ENCODE data around the gene ARHGEF3. TPM values are rescaled to one million over a fixed set of nuclear protein-coding genes. Genes with fewer than 3 reads are reported as not detected.

The ARHGEF3 gene, protein sequence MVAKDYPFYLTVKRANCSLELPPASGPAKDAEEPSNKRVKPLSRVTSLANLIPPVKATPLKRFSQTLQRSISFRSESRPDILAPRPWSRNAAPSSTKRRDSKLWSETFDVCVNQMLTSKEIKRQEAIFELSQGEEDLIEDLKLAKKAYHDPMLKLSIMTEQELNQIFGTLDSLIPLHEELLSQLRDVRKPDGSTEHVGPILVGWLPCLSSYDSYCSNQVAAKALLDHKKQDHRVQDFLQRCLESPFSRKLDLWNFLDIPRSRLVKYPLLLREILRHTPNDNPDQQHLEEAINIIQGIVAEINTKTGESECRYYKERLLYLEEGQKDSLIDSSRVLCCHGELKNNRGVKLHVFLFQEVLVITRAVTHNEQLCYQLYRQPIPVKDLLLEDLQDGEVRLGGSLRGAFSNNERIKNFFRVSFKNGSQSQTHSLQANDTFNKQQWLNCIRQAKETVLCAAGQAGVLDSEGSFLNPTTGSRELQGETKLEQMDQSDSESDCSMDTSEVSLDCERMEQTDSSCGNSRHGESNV
- total RNA-seq (2014; rRNA removed; shearing (Covaris generic)): 9.6 and 12.0 TPM in 2 replicates

DNA sequence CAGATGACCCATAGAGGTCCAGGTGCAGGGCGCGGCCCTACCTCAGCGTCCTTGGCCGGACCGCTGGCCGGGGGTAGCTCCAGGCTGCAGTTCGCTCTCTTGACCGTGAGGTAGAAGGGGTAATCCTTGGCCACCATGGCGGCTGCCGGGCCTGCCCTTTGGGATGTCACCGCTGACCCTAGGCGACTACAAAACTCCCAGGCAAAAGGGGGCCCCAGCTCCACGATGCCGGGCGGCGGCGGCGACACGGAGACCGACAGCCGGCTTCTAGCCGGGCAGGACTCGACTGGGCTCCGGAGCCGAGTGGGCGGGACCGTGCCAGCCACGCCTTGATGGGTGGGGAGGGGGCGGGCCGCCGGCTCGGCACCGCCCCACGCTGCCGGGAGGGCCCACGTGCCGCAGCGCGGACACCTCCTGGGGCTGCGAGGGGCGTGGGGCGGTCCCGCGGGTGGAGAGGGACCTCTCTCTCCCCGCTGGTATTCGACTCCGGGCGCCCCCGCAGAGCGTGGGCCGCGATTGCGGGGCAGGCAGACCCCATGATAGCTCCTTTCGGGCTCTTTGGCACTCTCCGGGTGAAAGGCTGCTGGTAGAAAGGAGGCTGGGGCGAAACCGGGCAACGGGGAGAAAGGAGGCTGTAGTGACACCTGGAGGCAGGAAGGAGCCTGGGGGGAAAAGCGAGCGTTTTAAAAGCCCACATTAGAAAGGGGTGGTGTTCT, at the start of gene ARHGEF3:
TSS of gene ARHGEF3 (minus strand) at position 288 of the 716 bp plus-strand sequence. CDS start at position 137, 151 bp downstream.
- peak; percentile 60 for DNase-seq (ENCODE audit: low read depth)

DNA sequence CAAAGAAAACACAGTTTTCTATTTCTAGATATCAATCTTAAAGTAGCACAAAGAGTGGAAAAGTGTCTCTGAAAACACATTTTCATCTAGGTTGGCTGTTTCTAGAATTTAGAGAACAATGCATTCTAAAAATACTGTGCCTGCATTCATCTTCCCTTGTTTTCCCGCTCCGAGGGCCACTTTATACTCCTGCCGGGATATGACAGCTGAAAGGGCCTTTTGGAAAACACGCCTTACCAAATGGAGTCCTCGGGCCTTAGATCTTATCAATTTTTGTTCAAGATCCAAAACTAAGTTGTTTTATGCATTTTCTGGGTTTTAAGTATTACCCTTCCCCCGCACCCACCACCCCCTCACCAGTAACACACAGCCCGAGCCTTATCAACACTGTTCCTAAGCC, 47.9 kb upstream of the ARHGEF3 start:
- no peak for DNase-seq (ENCODE audit: low read depth)

DNA sequence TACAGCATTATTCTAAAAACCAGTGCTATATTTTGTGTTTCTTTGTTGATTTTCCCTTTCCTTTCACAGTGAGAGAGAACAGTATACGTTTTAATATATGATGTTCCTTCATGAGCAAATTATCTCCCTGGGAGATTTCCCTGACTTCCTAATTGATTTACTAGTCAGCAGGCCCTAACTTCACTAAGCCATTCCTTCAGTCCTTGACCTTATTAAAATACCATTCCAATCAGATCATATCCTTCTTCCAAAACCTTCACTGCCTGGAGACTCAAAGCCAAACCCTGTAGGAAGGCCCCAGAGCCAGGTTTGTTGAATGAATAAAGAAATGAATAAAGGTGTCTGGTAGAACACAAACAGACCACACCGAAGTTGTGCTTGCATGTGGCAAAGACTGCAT, 43.8 kb upstream of the ARHGEF3 start:
- DNase-seq (ENCODE audit: low read depth): peak; percentile 48

DNA sequence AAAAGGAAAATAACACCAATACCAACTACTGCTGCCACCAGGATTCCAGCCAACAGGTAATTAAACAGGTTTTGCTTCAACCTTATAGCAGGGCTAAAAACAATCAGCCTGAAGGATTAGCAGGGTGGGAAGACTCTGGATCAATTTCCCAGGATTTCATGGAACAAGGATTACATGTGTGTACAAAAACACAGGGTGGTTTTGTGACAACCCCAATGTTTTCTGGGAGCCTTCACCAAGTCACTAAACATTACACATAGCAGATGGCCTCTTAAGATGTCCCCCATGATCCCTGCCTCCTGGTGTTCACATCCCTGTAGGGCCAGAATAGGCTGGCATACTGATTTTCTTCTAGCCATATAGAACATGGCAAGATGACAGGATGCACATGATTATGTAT, 42.8 kb upstream of the ARHGEF3 start:
- no peak for DNase-seq (ENCODE audit: low read depth)

DNA sequence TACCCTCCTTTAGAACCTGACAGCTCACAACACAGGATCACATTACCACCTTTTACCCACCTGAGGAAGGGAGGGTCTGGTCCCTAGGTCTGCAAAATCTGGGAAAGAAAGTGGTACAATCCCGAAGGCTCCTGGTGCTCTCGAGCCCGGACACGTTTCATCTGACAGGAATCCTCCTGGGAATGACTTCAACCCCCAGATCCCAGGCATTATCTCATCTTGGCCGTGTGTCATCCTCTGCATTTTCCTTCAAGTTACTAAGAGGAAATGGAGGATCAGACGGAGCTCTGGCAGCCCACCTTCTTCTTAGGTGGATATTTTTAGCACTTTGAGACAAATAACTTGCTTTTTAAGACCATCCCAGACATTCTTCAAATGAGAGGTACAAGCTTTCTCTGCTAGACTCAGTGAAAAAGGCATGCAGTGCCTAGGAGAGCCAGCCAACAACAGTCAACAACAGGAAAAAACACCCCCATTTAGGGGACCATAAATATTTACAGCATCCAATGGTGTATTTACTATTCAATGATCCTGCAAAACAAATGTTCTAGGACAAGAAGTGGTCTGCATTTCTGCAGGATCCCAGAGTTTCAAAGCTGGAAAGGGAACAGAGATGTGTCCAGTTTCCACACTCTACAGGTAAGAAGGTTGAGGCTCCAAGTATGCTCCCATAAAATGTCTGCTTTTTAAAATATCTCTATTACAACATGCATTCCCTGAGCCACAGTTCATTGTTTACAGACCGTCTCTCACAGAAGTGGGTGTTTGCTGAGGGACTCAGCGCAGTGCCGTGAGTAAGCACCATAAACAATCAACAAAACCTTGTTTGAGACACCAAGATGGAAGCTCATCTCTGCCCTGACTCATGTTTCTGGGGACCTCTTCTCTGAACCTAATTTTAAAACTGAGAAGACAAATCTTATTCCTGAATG, 38.3 kb upstream of the ARHGEF3 start:
- DNase-seq (ENCODE audit: low read depth): peak; percentile 66

DNA sequence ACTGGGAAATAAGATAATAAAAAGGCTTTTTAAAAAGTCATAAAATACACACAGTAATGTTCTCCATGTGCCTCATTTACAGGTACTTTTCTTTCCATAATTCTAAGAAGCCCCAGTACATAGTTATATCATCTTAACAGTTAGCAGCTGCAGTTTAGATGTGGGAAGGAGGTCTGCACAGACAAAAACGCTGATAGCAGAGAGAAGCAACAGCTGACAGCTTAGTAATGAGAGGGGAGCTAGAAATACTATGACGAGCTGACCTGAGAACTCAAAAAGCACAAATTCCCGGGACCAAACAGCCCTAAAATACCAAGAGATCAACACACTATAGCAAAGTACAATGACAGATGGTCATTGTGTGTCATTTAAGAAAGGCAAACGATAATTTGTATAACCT, 36.7 kb upstream of the ARHGEF3 start:
- DNase-seq (ENCODE audit: low read depth): no peak

DNA sequence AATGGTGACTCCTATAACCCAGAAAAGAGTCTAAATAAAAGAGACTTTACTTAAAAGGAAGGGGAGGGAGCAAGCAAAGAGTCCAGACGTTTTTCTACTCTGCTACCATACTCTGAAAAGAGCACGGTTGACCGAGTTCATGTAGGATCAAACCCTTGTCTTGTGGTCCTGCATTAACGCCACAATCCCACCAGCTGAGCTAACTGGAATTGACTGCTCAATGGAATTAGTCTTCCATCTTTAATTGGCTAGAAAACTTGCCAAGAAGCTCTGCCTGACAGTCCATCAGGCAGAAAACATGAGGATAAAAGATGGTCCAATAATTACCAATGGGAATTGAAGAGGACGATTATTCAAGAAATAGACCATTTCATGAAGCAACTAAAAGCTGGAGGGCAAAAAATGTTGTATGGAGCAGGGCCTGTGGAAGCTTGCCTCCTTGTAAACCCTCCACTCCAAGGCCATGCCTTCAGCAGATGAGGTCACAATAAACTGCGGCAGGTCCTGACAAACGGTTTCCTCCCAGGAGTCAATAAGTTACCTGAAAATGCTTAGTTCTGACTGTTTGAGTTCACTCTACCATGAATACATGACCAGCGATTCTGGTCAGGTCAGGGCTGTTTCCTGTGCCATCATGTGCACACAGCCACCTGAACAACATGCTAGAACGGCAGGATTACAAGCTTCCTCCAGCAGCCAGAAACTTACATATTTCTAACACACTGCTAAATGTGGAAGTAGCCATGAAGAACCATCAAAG, 35.6 kb upstream of the ARHGEF3 start:
- DNase-seq (ENCODE audit: low read depth): no peak

DNA sequence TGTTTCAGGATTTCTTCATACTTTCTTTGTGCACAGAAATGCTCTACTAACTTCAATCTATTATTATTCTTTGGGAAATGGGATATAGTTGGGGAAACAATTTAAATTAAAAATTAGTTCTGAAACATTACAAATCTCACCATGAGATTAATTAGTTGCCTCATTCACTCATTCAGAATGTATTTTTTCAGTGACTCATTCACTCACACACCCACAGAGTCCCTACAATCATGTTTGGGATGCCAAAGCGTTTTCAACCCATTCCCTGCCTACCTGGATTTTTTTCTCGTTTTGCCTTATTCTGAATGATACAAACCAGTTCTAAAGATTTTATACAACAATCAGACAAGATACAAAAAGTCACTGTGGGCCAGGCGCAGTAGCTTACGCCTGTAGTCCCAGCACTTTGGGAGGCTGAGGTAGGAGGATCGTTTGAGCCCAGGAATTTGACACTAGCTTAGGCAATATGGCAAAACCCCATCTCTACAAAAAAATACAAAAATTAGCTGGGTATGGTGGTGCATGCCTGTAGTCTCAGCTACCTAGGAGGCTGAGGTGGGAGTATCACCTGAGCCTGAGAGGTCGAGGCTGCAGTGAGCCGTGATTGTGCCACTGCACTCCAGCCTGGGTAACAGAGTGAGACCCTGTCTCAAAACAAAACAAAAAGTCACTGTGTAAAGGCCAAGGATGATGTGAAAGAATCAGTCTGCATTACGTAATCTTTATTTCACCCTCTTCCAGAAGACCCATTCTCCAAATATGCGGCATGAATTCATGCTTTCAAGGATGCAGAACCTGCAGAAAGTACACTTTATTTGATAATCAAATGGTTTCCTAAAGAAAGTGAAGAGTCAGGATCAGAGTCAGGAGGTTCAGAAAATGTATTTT, 34.8 kb upstream of the ARHGEF3 start:
- peak; percentile 44 for DNase-seq (ENCODE audit: low read depth)

DNA sequence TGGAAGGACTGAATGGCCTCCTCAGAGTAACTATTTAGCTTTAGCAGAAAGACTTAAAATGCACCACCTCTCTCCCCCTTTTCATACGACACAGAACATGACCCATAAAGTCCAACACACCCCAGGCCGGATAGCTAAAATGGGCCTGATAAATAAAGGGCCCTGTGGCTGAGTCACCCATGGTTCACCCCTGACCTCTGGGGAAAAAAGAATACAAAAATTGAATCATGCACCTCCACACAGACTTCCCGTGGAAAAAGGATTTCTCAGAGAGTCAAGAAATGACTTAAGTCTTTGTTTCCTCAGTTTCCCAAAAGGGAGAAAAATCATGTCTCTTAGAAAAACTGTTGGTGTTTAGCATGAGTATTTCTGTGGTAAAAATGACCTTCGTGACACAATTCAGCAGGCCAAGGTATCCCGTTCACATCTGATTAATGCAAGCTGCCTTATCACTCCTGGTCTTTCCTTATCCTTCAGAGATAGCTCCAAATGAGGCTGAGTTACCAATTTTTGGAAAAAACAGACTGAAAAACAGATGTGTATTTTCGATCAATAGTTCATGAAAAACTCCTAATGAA, 34.0 kb upstream of the ARHGEF3 start:
- DNase-seq (ENCODE audit: low read depth): peak; percentile 57

DNA sequence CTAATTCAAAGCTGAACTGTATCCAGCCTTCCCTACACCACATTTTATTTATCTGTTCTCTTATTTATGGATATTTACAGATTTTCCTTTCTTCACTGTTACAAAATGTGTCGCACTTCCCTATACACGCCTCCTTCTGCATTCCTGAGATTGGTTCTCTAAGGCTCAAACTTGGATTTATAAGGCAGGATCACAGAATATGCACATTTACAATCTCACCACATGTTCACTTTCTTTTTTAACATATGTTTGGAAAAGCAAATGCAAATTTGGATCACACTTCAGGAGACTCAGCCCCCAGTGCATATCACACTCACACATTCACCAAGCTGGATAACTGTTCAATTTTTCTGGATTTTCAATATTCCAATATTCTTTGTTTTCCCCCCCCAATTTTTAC, 31.8 kb upstream of the ARHGEF3 start:
- no peak for DNase-seq (ENCODE audit: low read depth)

DNA sequence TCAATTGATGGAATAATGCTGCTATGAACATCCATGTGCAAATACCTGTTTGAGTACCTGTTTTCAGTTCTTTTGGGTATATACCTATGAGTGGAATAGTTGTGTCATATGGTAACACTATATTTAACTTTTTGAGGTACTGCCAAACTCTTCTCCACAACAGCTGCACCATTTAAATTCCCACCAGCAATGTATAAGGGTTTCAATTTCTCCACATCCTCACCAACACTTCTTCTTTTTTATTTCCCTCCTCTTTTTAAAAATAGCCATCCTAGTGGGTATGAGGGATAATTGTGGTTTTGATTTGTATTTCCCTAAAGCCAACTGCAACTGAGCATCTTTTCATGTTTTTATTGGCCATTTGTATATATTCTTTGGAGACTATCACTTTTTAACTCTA, 31.3 kb upstream of the ARHGEF3 start:
- DNase-seq (ENCODE audit: low read depth): no peak

DNA sequence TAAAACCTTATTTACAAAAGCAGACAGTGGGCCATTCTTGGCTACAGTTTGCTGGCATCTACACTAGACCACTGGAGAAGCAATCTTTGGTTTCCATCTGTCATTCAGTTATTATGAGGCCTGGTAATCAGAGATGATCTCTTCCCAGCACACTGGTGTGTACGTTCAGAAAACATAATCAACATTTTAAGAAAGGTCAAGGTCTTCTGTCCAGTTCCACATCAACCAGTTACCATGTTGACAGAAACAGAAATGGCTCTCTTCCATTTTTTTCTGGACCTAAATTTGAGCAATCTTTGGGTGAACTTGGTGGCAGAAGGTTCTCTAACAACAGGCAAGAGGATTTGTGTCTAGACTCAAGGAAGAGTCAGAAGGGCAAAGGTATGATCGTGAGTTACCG, 29.8 kb upstream of the ARHGEF3 start:
- DNase-seq (ENCODE audit: low read depth): no peak

DNA sequence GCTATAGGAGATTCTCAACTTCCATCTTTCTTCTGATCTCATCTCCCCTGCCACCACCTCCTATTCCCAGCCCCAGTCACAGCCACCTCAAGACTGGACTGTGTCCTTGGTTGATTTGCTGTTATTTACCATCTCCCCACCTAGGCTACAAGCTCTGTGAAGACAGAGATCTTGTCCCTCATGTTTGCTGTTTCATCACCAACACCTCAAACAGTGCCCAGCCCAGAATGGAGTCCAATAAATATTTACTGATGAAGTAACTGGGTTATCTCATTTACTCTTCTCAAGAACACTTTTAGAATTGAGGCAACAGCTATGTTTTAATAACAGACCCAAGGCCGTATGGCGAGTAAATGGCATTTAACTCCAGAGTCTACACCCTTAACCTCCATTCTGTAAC, 29.1 kb upstream of the ARHGEF3 start:
- DNase-seq (ENCODE audit: low read depth): no peak

DNA sequence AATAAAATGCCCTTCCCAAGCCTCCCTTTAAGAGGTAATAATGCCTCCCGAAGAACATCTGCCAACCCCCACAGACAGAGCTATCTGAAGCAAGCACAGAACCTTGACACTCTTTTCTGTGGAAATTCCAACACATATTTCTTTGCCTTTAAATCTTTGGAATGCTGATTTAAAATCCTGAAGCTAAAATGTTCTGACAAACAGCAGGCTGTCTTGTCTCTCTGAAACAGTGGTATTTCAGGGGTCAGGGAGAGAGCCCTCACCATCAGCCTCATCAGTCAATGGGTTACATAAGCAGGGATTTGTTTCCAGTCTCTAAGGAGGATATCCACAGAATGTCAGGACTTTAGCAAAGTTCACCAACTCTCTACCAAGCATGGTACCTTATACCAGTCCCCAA, 27.8 kb upstream of the ARHGEF3 start:
- DNase-seq (ENCODE audit: low read depth): no peak

DNA sequence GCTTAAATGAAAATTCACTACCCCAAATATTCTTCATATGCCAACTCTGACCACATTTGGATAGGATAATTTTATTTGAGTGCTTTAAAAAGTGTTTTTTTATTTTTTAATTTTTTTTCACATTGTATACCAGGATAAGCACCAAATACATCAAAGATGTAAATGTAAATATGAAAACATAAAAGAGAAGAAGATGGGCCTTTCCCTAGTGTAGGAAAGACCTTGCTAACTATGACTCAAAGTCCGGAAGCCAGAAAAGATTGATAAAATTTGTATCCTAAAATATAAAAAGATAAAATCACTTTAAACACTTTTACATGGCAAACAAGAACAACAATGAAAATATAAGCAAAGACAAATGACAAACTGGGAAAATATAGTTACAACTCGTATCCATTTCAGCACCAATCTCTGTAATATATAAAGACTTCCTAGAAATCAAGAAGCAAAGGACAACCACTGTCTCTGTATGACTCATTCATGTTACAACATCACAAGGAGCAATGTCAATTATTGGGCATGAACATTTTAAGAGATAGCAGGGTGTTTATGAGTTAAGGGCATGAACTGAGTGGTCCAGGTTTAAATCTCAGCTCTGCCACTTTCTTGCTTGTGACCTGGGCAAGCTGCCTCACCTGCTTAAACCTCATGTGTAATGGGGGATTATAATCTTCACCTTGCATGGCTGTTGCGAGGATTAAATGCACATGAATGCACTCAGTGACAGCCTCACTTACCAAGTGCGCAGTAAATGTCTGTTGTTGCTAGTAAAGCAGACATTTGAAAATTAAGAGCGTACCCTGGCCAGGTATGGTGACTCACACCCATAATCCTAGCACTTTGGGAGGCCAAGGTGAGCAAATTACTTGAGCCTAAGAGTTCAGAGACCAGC, 25.3 kb upstream of the ARHGEF3 start:
- DNase-seq (ENCODE audit: low read depth): peak; percentile 30

DNA sequence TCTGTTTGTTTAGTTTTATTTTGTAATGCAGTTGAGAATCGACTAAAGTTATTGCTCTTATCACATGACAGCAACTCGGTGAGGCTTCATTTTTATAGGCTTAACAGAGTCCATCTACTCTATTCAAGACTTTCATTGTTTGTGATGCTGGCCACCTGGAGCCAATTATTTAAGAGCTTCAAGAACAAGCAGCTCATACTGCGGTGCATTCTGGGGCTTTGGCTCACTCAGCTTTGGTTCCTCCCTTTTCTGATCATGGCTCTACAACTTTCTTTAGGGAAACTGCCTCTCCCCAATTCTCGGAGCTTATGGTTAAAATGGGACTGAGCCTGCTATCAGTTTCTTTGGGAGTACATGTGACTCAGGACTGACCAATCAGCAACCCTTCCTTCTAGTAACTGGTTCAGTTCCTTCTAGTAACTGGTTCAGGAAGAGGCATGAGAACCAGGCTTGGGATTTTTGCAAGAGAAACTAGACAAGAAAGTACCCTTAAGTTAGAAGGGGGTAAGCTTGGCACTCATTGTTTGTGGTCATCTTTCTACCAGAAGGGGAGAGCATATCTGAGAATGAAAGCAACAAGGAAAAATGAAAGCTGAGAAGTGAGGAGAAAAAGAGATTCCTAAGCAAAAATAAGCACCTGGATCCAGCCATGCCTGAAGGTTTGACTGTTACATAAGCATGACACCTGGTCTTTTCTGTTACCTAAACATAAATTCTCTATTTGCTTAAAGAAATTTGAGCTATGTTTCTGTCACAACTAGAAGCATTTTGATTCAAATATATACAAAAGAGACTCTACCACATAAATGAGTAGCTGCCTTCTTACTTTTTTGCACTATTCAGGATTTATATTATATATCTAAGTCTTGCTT, 24.1 kb upstream of the ARHGEF3 start:
- no peak for DNase-seq (ENCODE audit: low read depth)

DNA sequence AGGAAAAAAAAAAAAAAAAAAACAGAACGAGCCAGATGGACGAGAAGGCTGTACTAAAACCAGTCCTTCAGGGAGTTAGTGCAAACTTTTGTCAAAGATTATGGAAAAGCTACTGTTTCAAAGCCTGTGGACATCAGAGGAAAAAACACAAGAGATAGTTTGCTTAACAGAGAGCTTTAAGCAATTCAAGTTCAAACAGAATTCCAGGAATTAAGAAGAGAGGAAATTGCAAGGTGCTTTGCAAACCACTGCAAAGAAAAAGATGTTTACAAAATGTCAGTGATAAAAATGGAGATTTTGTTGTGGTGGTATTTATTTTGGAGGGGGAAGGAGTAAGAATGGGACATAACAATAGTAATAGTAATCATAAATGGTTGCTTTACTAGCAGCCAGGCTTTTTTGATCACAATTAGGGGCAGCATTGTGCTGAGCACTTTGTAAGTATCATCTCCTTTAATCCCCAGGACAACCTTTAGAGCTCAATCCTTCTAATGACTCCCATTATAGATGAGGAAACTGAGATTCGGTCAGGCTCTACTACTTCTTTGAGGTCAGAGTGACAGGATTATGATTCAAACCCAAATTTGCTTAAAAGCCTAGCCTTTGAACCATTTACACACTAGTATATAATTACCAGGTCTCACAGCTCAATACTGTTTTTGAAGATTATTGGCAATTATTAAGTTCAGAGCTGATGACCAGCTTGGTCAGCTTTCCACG, 22.4 kb upstream of the ARHGEF3 start:
- DNase-seq (ENCODE audit: low read depth): no peak

Measured in M059J (cell line).